GM19099 (cell line): ENCODE results near the gene KCNK4.

ENCODE experiments used
- POLR2A ChIP-seq: IDR thresholded peaks from 3 replicates; pipeline ENCODE4 v1.6.1; 2011; ENCODE audit warnings: low read depth; ENCODE audit not compliant: insufficient read length; ENCODE audit errors: extremely low read depth

Gene KCNK4

GRCh38 chr11:64290352-64291261, 495 bp upstream of the KCNK4 start:
- TF ChIP-seq POLR2A = no peak

GRCh38 chr11:64291752-64292459, 804 bp downstream of the KCNK4 start:
- no peak for TF ChIP-seq POLR2A

- no peak for TF ChIP-seq POLR2A
Measured at GRCh38 chr11:64292460-64293254, 1.6 kb downstream of the KCNK4 start.

- no peak for TF ChIP-seq POLR2A
Measured at GRCh38 chr11:64294774-64295173, 3.7 kb downstream of the KCNK4 start.

GRCh38 chr11:64295760-64296159, 4.7 kb downstream of the KCNK4 start:
- TF ChIP-seq POLR2A = no peak

- TF ChIP-seq POLR2A = no peak
Measured at GRCh38 chr11:64296236-64296635, 5.1 kb downstream of the KCNK4 start.

GRCh38 chr11:64296830-64297698, 6.0 kb downstream of the KCNK4 start:
- TF ChIP-seq POLR2A = no peak

GRCh38 chr11:64297699-64298358, 6.7 kb downstream of the KCNK4 start:
- no peak for TF ChIP-seq POLR2A

GRCh38 chr11:64298966-64299846, 8.1 kb downstream of the KCNK4 start:
- TF ChIP-seq POLR2A = no peak

- TF ChIP-seq POLR2A = no peak
Measured at GRCh38 chr11:64299847-64300648, 8.9 kb downstream of the KCNK4 start, which contains the start of gene CATSPERZ. TSS of gene CATSPERZ (plus strand) at chr11:64300358. CDS start at chr11:64300411, 53 bp downstream.

- no peak for TF ChIP-seq POLR2A
Measured at GRCh38 chr11:64303109-64304031, 12.3 kb downstream of the KCNK4 start.
